H1 (cell line): ENCODE data around the gene OTOP3. TPM values are rescaled to one million over a fixed set of nuclear protein-coding genes. Genes with fewer than 3 reads are reported as not detected.

Experiments used
- BCL11A ChIP-seq, 2 experiments: IDR thresholded peaks; one replicate each; pipeline ENCODE4 v1.6.1; 2011; ENCODE audit warnings: low read depth in 2 of 2, low read length in 2 of 2, mild to moderate bottlenecking in 2 of 2
- BRCA1 ChIP-seq: IDR thresholded peaks from 2 replicates; pipeline ENCODE4 v1.6.1; 2012; ENCODE audit warnings: low read depth, low read length, improper control_type of control experiment
- CBX8 ChIP-seq: fragments of 300-800, 300-1000 bp; sonication (generic); IDR thresholded peaks from 2 replicates; pipeline ENCODE4 v1.7.1; 2016; ENCODE audit warnings: low read depth, low read length, borderline replicate concordance
- E2F6 ChIP-seq: IDR thresholded peaks from 2 replicates; pipeline ENCODE4 v1.6.1; 2012; ENCODE audit warnings: inconsistent platforms
- HDAC6 ChIP-seq: IDR thresholded peaks from one replicate; pipeline ENCODE4 v1.7.1; 2012; ENCODE audit warnings: low read depth, mild to moderate bottlenecking, inconsistent platforms, low read length, moderate library complexity
- MAX ChIP-seq: IDR thresholded peaks from 2 replicates; pipeline ENCODE4 v1.6.1; 2012; ENCODE audit warnings: inconsistent platforms
- polyA plus RNA-seq, 7 experiments: library from polyadenylated mRNA; depleted of rRNA in 3 of 7; stranded (reverse) in 5 of 7; unstranded in 2 of 7; fragments of >200 nt in 5 of 7; fragments of 200-250 nt in 2 of 7; gene quantifications; 1 replicate in 5 of 7; 2 replicates in 1 of 7; 4 replicates in 1 of 7; pipeline versions ENCODE4 v1.2.1 to v1.2.3, GENCODE V29; 2011 to 2013; ENCODE audit warnings: missing spikeins in 2 of 7, mixed read lengths in 2 of 7
- total RNA-seq: library from RNA; stranded (reverse); fragmentation: NEBNext Ultra II Directional; extraction: Animal tissue kit (Norgen Biotek cat#: 25700); gene quantifications from 2 replicates; pipeline ENCODE4 v1.2.1, GENCODE V29; 2021

The OTOP3 gene
- total and polyA plus RNA-seq, 2 of the 8 experiments (the other 6 are each of a cell fraction or from before 2014, with no cell fraction given) = 0.05 TPM; not detected in 1

GRCh38 chr17:74924250-74924948 lies 11.3 kb upstream of the OTOP3 start, which contains the start of gene OTOP2 (continued):
- peak; percentile 24; the same call in 1 of the 2 replicates for TF ChIP-seq E2F6
- 0 out of 2 replicates have a peak, but pooled peaks have one; percentile 35 for TF ChIP-seq MAX
- TF ChIP-seq CBX8 = no peak
- no peak for TF ChIP-seq BRCA1
- TF ChIP-seq BCL11A (IDR thresholded peaks at IDR 0.05; ENCODE audit: low read depth in 2 of 2, low read length in 2 of 2) = no peak
- no peak for TF ChIP-seq HDAC6
